Astrocyte (in vitro differentiated cells and primary cell): ENCODE results near the gene ZMYM3. TPM values are rescaled to one million over a fixed set of nuclear protein-coding genes. Genes with fewer than 3 reads are reported as not detected.

Experiments used
- DNase-seq: peaks from one replicate; pipeline ENCODE4 v3.0.0-alpha.2; 2010; ENCODE audit warnings: low read depth
- FAIRE-seq: peaks from 2 replicates; lab custom pipeline; 2011; peaks lifted over from hg19 to GRCh38; lab: Jason Lieb, UNC
- H2AFZ ChIP-seq: 2 replicates; pipeline ENCODE4 v1.6.0; 2012; ENCODE audit warnings: low read depth, low read length, inconsistent platforms
- H3K27ac ChIP-seq: 2 replicates; pipeline ENCODE4 v1.5.1; 2011; ENCODE audit warnings: low read depth, low read length, inconsistent platforms
- H3K27me3 ChIP-seq: 2 replicates; pipeline ENCODE4 v1.6.0; 2011; ENCODE audit warnings: low read length, inconsistent platforms; ENCODE audit not compliant: insufficient read depth
- H3K36me3 ChIP-seq: 2 replicates; pipeline ENCODE4 v1.5.1; 2011; ENCODE audit warnings: low read length, inconsistent platforms; ENCODE audit not compliant: insufficient read depth
- H3K4me1 ChIP-seq: 2 replicates; pipeline ENCODE4 v1.5.1; 2011; ENCODE audit warnings: low read length, inconsistent platforms; ENCODE audit not compliant: insufficient read depth
- H3K4me2 ChIP-seq: 2 replicates; pipeline ENCODE4 v1.6.0; 2012; ENCODE audit warnings: low read length, inconsistent platforms
- H3K4me3 ChIP-seq: 2 replicates; pipeline ENCODE4 v1.5.1; 2011; ENCODE audit warnings: low read depth, mild to moderate bottlenecking, low read length, inconsistent platforms; ENCODE audit not compliant: insufficient read depth
- H3K79me2 ChIP-seq: 2 replicates; pipeline ENCODE4 v1.6.0; 2012; ENCODE audit warnings: mild to moderate bottlenecking, low read length, inconsistent platforms; ENCODE audit not compliant: insufficient read depth
- H3K9ac ChIP-seq: 2 replicates; pipeline ENCODE4 v1.6.0; 2012; ENCODE audit warnings: mild to moderate bottlenecking, low read length, inconsistent platforms
- H3K9me3 ChIP-seq: 2 replicates; pipeline ENCODE4 v1.5.1; 2012; ENCODE audit warnings: low read depth, mild to moderate bottlenecking, low read length, inconsistent platforms; ENCODE audit not compliant: insufficient read depth
- H4K20me1 ChIP-seq: 2 replicates; pipeline ENCODE4 v1.6.0; 2012; ENCODE audit warnings: low read length, inconsistent platforms; ENCODE audit not compliant: insufficient read depth
- H3K27ac Mint-ChIP-seq: one replicate; pipeline ENCODE4 v1.8.0; 2021; ENCODE audit warnings: mild to moderate bottlenecking, mixed read lengths; ENCODE audit not compliant: unreplicated experiment
- H3K27me3 Mint-ChIP-seq: one replicate; pipeline ENCODE4 v1.8.0; 2021; ENCODE audit warnings: low read depth, mixed read lengths; ENCODE audit not compliant: unreplicated experiment
- H3K36me3 Mint-ChIP-seq: one replicate; pipeline ENCODE4 v1.8.0; 2021; ENCODE audit warnings: low read depth, mixed read lengths; ENCODE audit not compliant: unreplicated experiment
- H3K4me1 Mint-ChIP-seq: one replicate; pipeline ENCODE4 v1.8.0; 2021; ENCODE audit warnings: low read depth, mixed read lengths; ENCODE audit not compliant: unreplicated experiment
- H3K4me3 Mint-ChIP-seq: one replicate; pipeline ENCODE4 v1.8.0; 2021; ENCODE audit warnings: mild to moderate bottlenecking, moderate library complexity, mixed read lengths; ENCODE audit not compliant: unreplicated experiment
- H3K9me3 Mint-ChIP-seq: one replicate; pipeline ENCODE4 v1.8.0; 2021; ENCODE audit warnings: mild to moderate bottlenecking, mixed read lengths; ENCODE audit not compliant: unreplicated experiment
- EZH2 ChIP-seq: IDR thresholded peaks from 2 replicates; pipeline ENCODE4 v1.6.1; 2012; ENCODE audit warnings: mild to moderate bottlenecking, low read length, inconsistent platforms; ENCODE audit not compliant: insufficient read depth
- total RNA-seq: library from RNA; stranded (reverse); gene quantifications from 2 replicates; pipeline ENCODE4 v1.2.1, GENCODE V29; 2021
- TF ChIP-seq, protein P1 (sequence below): IDR thresholded peaks from 2 replicates; pipeline ENCODE4 v1.5.1; 2011; ENCODE audit warnings: low read depth, mild to moderate bottlenecking, inconsistent platforms, low read length, moderate library complexity; ENCODE audit not compliant: insufficient read depth

Gene ZMYM3
- total RNA-seq, 1 donor from 2014 or later = 51.2 TPM

DNA sequence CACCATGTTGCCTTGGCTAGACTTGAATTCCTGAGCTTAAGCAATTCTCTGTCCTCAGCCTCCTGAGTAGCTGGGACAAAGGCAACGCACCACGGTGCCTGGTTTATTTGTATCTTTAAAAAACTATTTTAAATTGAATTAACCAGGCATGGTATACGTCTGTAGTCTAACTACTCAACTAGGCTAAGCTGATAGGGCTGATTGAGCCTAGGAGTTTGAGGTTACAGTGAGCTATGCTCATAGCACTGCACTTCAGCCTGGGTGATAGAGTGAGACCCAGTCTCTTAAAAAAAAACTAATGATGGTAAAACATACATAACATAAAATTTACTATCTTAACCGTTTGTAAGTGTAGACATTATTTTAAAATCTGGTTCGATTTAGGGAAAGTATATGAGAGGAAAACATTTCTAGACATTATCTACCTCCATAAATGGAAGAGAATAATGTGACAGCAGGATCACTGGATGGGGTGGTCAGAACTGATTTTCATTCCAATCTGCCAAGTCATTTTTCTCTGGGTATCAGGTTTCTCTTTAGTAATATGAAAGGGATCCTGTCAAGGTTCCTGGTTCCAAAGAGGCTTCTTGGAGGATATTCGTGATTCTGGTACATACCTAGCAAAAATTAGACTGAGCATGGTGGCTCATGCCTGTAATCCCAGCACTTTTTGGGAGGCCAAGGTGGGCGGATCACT lies 38.9 kb upstream of the ZMYM3 start:
- Mint-ChIP-seq H3K4me1 (peaks cover 9% of the 10 kb centered on the region), H3K27ac (peak overlapping the region; percentile 90), H3K27me3 (no peaks in the 10 kb centered on the region), H3K36me3 (peaks cover 11% of the 10 kb centered on the region), H3K4me3 (peak overlapping the region; percentile 6), H3K9me3 (no peaks in the 10 kb centered on the region)
- H3K9ac ChIP-seq = no peak overlapping the region
- H3K79me2 ChIP-seq = peaks cover 45% of the 10 kb centered on the region
- peak overlapping the region; percentile 60 for H3K27ac ChIP-seq
- H2AFZ ChIP-seq = no peak overlapping the region
- DNase-seq = peak; percentile 59
- H4K20me1 ChIP-seq = peaks cover 41% of the 10 kb centered on the region
- TF ChIP-seq, protein P1, sequence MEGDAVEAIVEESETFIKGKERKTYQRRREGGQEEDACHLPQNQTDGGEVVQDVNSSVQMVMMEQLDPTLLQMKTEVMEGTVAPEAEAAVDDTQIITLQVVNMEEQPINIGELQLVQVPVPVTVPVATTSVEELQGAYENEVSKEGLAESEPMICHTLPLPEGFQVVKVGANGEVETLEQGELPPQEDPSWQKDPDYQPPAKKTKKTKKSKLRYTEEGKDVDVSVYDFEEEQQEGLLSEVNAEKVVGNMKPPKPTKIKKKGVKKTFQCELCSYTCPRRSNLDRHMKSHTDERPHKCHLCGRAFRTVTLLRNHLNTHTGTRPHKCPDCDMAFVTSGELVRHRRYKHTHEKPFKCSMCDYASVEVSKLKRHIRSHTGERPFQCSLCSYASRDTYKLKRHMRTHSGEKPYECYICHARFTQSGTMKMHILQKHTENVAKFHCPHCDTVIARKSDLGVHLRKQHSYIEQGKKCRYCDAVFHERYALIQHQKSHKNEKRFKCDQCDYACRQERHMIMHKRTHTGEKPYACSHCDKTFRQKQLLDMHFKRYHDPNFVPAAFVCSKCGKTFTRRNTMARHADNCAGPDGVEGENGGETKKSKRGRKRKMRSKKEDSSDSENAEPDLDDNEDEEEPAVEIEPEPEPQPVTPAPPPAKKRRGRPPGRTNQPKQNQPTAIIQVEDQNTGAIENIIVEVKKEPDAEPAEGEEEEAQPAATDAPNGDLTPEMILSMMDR = no peak
- TF ChIP-seq EZH2 = no peak
- FAIRE-seq = peak; percentile 81
- H3K4me3 ChIP-seq = no peak overlapping the region
- H3K36me3 ChIP-seq = peaks cover 38% of the 10 kb centered on the region
- H3K4me1 ChIP-seq = peaks cover 12% of the 10 kb centered on the region
- H3K9me3 ChIP-seq = no peaks in the 10 kb centered on the region
- H3K4me2 ChIP-seq = peak overlapping the region; percentile 51
- H3K27me3 ChIP-seq = no peaks in the 10 kb centered on the region

DNA sequence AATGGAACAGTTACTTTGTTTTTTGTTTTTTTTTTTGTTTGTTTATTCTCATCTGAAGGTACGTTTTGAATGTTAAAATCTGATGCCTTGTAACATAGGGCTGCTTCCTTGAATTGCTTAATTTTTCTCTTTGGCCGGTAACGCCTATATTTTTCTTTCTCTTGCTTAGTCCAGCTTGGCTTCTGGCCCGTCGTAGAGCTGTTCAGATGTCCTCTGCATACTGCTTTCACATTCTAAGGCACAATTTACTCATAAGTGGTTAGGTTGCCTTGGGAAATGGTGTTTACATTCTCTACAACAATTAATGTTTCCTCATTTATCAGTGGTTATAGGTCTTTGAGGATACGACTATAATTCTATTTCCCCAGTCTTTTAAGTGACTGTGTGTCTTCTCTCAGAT lies 37.4 kb upstream of the ZMYM3 start:
- peaks cover 12% of the 10 kb centered on the region for H3K4me1 ChIP-seq
- DNase-seq (peak; percentile 27), FAIRE-seq (no peak)
- no peaks in the 10 kb centered on the region for H3K9me3 Mint-ChIP-seq
- H3K36me3 ChIP-seq = peaks cover 28% of the 10 kb centered on the region
- peak overlapping the region; percentile 58 for H3K27ac Mint-ChIP-seq
- H3K27me3 Mint-ChIP-seq = no peaks in the 10 kb centered on the region
- H3K4me3 Mint-ChIP-seq = no peak overlapping the region
- peak overlapping the region; percentile 8 for H3K4me2 ChIP-seq
- H3K36me3 Mint-ChIP-seq = peaks cover 9% of the 10 kb centered on the region
- TF ChIP-seq EZH2 = no peak
- TF ChIP-seq, protein P1 = no peak
- peaks cover 11% of the 10 kb centered on the region for H3K4me1 Mint-ChIP-seq
- no peak overlapping the region for H2AFZ ChIP-seq
- H3K9me3 ChIP-seq = no peaks in the 10 kb centered on the region
- H3K9ac ChIP-seq = no peak overlapping the region
- no peak overlapping the region for H3K4me3 ChIP-seq
- H4K20me1 ChIP-seq = peaks cover 42% of the 10 kb centered on the region
- H3K79me2 ChIP-seq = peaks cover 60% of the 10 kb centered on the region
- H3K27me3 ChIP-seq = no peaks in the 10 kb centered on the region
- H3K27ac ChIP-seq = no peak overlapping the region

DNA sequence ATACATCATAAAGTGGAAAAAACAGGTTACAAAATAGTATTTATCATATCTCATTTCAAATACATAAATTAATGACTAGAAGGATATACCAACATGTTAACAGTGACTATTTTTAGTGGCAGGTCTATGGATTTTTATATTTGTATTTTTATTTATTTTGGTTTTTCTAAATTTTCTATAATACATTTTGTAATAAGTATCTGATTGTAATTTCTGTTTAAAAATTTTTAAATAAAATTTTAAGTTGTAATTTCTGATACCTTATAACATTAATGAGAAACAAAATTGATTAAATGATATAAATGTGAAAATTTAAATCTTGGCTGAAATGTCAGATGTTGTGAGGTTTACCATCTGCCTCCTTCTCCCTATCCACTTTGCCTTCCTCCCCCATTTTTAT lies 32.0 kb upstream of the ZMYM3 start:
- H3K36me3 ChIP-seq = peaks cover 11% of the 10 kb centered on the region
- no peaks in the 10 kb centered on the region for H3K9me3 ChIP-seq
- Mint-ChIP-seq H3K36me3 (peaks cover 2% of the 10 kb centered on the region), H3K4me1 (peaks cover 5% of the 10 kb centered on the region), H3K27ac (no peak overlapping the region), H3K4me3 (peak overlapping the region; percentile 97), H3K9me3 (no peaks in the 10 kb centered on the region), H3K27me3 (no peaks in the 10 kb centered on the region)
- peaks cover 48% of the 10 kb centered on the region for H4K20me1 ChIP-seq
- no peak for FAIRE-seq
- no peak for DNase-seq
- H3K27ac ChIP-seq = no peak overlapping the region
- H3K4me2 ChIP-seq = peak overlapping the region; percentile 95
- TF ChIP-seq EZH2 = no peak
- TF ChIP-seq, protein P1 = no peak
- peak overlapping the region; percentile 100 for H3K9ac ChIP-seq
- peak overlapping the region; percentile 89 for H3K4me3 ChIP-seq
- peaks cover 9% of the 10 kb centered on the region for H3K4me1 ChIP-seq
- no peaks in the 10 kb centered on the region for H3K27me3 ChIP-seq
- peaks cover 72% of the 10 kb centered on the region for H3K79me2 ChIP-seq
- no peak overlapping the region for H2AFZ ChIP-seq
